NCI-H2196 (cell line): ENCODE measurements around the gene SCAMP3.
"Not testable (repeated sequence)": the region's sequence is repeated elsewhere in the genome, so short reads cannot be mapped to it uniquely, and the experiment has no call there.

ENCODE experiments used
- DNase-seq: peaks from one replicate; lab custom pipeline; 2025; ENCODE audit not compliant: unreplicated experiment; lab: John Stamatoyannopoulos, UW

SCAMP3 gene

GRCh38 chr1:155255243-155256007, 6.7 kb downstream of the SCAMP3 start, which contains the start of gene ENTREP3:
Gene ENTREP3 (minus strand): TSS chr1:155255483. CDS start chr1:155254877, 606 bp downstream.
- DNase-seq: peak; percentile 79

GRCh38 chr1:155254714-155255242, 7.4 kb downstream of the SCAMP3 start:
- no peak for DNase-seq

- DNase-seq: no peak
Observed at GRCh38 chr1:155254228-155254713, 7.9 kb downstream of the SCAMP3 start.

GRCh38 chr1:155253797-155254196, 8.4 kb downstream of the SCAMP3 start:
- no peak for DNase-seq

- no peak for DNase-seq
Observed at GRCh38 chr1:155253208-155253607, 9.0 kb downstream of the SCAMP3 start.

GRCh38 chr1:155251566-155251965, 10.6 kb downstream of the SCAMP3 start:
- no peak for DNase-seq

- peak; percentile 90 for DNase-seq
Observed at GRCh38 chr1:155250633-155251449, 11.3 kb downstream of the SCAMP3 start.

GRCh38 chr1:155250246-155250632, 11.9 kb downstream of the SCAMP3 start:
- DNase-seq: no peak

GRCh38 chr1:155247667-155248553, 14.2 kb downstream of the SCAMP3 start:
- DNase-seq: no peak

GRCh38 chr1:155246796-155247195, 15.4 kb downstream of the SCAMP3 start:
- not testable (repeated sequence) for DNase-seq

- DNase-seq: no peak
Observed at GRCh38 chr1:155245163-155245524, 17.0 kb downstream of the SCAMP3 start.

- DNase-seq: peak; percentile 98
Observed at GRCh38 chr1:155244368-155245162, 17.6 kb downstream of the SCAMP3 start.

- no peak for DNase-seq
Observed at GRCh38 chr1:155242805-155243358, 19.3 kb downstream of the SCAMP3 start.

GRCh38 chr1:155241841-155242264, 20.3 kb downstream of the SCAMP3 start:
- no peak for DNase-seq

- peak; percentile 78 for DNase-seq
Observed at GRCh38 chr1:155241069-155241679, 21.0 kb downstream of the SCAMP3 start.

- no peak for DNase-seq
Observed at GRCh38 chr1:155236451-155236850, 25.7 kb downstream of the SCAMP3 start.

GRCh38 chr1:155235375-155235774, 26.8 kb downstream of the SCAMP3 start:
- not testable (repeated sequence) for DNase-seq

GRCh38 chr1:155233502-155233901, 28.7 kb downstream of the SCAMP3 start:
- DNase-seq: not testable (repeated sequence)
